ENCODE data around the gene MRPS25. TPM values are rescaled to one million over a fixed set of nuclear protein-coding genes. Genes with fewer than 3 reads are reported as not detected.

Gene MRPS25
- polyA plus RNA-seq, 1 donor (not counting 4 experiments of a cell fraction or from before 2014, with no cell fraction given): 54.5 TPM

- TF ChIP-seq, protein P1, sequence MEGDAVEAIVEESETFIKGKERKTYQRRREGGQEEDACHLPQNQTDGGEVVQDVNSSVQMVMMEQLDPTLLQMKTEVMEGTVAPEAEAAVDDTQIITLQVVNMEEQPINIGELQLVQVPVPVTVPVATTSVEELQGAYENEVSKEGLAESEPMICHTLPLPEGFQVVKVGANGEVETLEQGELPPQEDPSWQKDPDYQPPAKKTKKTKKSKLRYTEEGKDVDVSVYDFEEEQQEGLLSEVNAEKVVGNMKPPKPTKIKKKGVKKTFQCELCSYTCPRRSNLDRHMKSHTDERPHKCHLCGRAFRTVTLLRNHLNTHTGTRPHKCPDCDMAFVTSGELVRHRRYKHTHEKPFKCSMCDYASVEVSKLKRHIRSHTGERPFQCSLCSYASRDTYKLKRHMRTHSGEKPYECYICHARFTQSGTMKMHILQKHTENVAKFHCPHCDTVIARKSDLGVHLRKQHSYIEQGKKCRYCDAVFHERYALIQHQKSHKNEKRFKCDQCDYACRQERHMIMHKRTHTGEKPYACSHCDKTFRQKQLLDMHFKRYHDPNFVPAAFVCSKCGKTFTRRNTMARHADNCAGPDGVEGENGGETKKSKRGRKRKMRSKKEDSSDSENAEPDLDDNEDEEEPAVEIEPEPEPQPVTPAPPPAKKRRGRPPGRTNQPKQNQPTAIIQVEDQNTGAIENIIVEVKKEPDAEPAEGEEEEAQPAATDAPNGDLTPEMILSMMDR (optimal IDR thresholded peaks at IDR 0.05 in 1 of 3, IDR thresholded peaks at IDR 0.05 in 1 of 3, conservative IDR thresholded peaks at IDR 0.05 in 1 of 3; ENCODE audit: extremely low read depth in 1 of 3, insufficient read depth in 2 of 3, low read length in 3 of 3): no peak
- TF ChIP-seq EZH2 (IDR thresholded peaks at IDR 0.05; ENCODE audit: low read length): no peak
- Histone ChIP-seq H4K20me1 (ENCODE audit: control insufficient read depth, extremely low read depth, insufficient read depth, low read length) (no peaks in the 10 kb centered on the region), H2AFZ (ENCODE audit: control insufficient read depth, low read length) (no peak overlapping the region), H3K9ac (ENCODE audit: control insufficient read depth, extremely low read depth, insufficient read depth, low read length) (no peak overlapping the region), H3K4me1 (ENCODE audit: control insufficient read depth, extremely low read depth, insufficient read depth, low read length) (no peaks in the 10 kb centered on the region), H3K4me3 (ENCODE audit: control insufficient read depth in 2 of 3, extremely low read depth in 1 of 3, insufficient read depth in 2 of 3, low read depth in 1 of 3, low read length in 3 of 3) (no peak overlapping the region), H3K9me3 (ENCODE audit: control insufficient read depth, low read depth, low read length) (no peaks in the 10 kb centered on the region), H3K79me2 (ENCODE audit: control insufficient read depth, insufficient read depth, low read length) (no peaks in the 10 kb centered on the region), H3K27ac (ENCODE audit: control insufficient read depth, insufficient read depth, low read length) (no peak overlapping the region), H3K9me1 (ENCODE audit: control insufficient read depth, extremely low read depth, insufficient read depth, low read length) (no peaks in the 10 kb centered on the region), H3K27me3 (ENCODE audit: control insufficient read depth, extremely low read depth, insufficient read depth, low read length) (no peaks in the 10 kb centered on the region), H3K4me2 (ENCODE audit: control insufficient read depth, extremely low read depth, insufficient read depth, low read depth, low read length) (no peak overlapping the region), H3K36me3 (ENCODE audit: control insufficient read depth in 2 of 2, extremely low read depth in 1 of 2, insufficient read depth in 2 of 2, low read length in 2 of 2) (peaks cover 24 to 42% of the 10 kb centered on the region in 2 experiments)
- FAIRE-seq: no peak
- dilution Hi-C loops (cut with MboI; ENCODE audit: extremely low pct_ligation_motif_present, low sequenced_read_pairs): no loop called here
- DNase-seq (ENCODE audit: low read depth, low spot score): no peak
These were observed 21.1 kb upstream of the MRPS25 start for GRCh38 chr3:15086263-15086662.

GRCh38 chr3:15083252-15083651 lies 18.1 kb upstream of the MRPS25 start:
- no peak overlapping the region for H2AFZ ChIP-seq (ENCODE audit: control insufficient read depth, low read length)
- peaks cover 27 to 40% of the 10 kb centered on the region in 2 experiments for H3K36me3 ChIP-seq (ENCODE audit: control insufficient read depth in 2 of 2, extremely low read depth in 1 of 2, insufficient read depth in 2 of 2, low read length in 2 of 2)
- no peaks in the 10 kb centered on the region for H3K27me3 ChIP-seq (ENCODE audit: control insufficient read depth, extremely low read depth, insufficient read depth, low read length)
- no peak overlapping the region for H3K9ac ChIP-seq (ENCODE audit: control insufficient read depth, extremely low read depth, insufficient read depth, low read length)
- H3K79me2 ChIP-seq (ENCODE audit: control insufficient read depth, insufficient read depth, low read length): no peaks in the 10 kb centered on the region
- no peaks in the 10 kb centered on the region for H3K9me3 ChIP-seq (ENCODE audit: control insufficient read depth, low read depth, low read length)
- FAIRE-seq (no peak), DNase-seq (ENCODE audit: low read depth, low spot score) (no peak)
- dilution Hi-C loops (cut with MboI; ENCODE audit: extremely low pct_ligation_motif_present, low sequenced_read_pairs): no loop called here
- H4K20me1 ChIP-seq (ENCODE audit: control insufficient read depth, extremely low read depth, insufficient read depth, low read length): no peaks in the 10 kb centered on the region
- H3K4me3 ChIP-seq (ENCODE audit: control insufficient read depth in 2 of 3, extremely low read depth in 1 of 3, insufficient read depth in 2 of 3, low read depth in 1 of 3, low read length in 3 of 3): no peak overlapping the region
- TF ChIP-seq EZH2 (IDR thresholded peaks at IDR 0.05; ENCODE audit: low read length): no peak
- TF ChIP-seq, protein P1 (optimal IDR thresholded peaks at IDR 0.05 in 1 of 3, IDR thresholded peaks at IDR 0.05 in 1 of 3, conservative IDR thresholded peaks at IDR 0.05 in 1 of 3; ENCODE audit: extremely low read depth in 1 of 3, insufficient read depth in 2 of 3, low read length in 3 of 3): no peak
- no peak overlapping the region for H3K4me2 ChIP-seq (ENCODE audit: control insufficient read depth, extremely low read depth, insufficient read depth, low read depth, low read length)
- no peak overlapping the region for H3K27ac ChIP-seq (ENCODE audit: control insufficient read depth, insufficient read depth, low read length)
- no peaks in the 10 kb centered on the region for H3K9me1 ChIP-seq (ENCODE audit: control insufficient read depth, extremely low read depth, insufficient read depth, low read length)
- no peaks in the 10 kb centered on the region for H3K4me1 ChIP-seq (ENCODE audit: control insufficient read depth, extremely low read depth, insufficient read depth, low read length)

Data from keratinocyte (primary cell).